PC-9 (cell line): ENCODE measurements around the gene ZDHHC14.

Source experiments
- EZH2 ChIP-seq: fragments of 200-600 bp; sonication (generic); IDR thresholded peaks from 2 replicates; pipeline ENCODE4 v1.8.0; 2017; ENCODE audit warnings: antibody characterized with exemption, low read depth
- TF ChIP-seq, protein P1 (sequence below): fragments of 200-600 bp; sonication (generic); conservative IDR thresholded peaks from 2 replicates; pipeline ENCODE4 v1.6.1; 2017; ENCODE audit warnings: mixed run types, antibody characterized with exemption, mild to moderate bottlenecking, moderate library complexity

DNA sequence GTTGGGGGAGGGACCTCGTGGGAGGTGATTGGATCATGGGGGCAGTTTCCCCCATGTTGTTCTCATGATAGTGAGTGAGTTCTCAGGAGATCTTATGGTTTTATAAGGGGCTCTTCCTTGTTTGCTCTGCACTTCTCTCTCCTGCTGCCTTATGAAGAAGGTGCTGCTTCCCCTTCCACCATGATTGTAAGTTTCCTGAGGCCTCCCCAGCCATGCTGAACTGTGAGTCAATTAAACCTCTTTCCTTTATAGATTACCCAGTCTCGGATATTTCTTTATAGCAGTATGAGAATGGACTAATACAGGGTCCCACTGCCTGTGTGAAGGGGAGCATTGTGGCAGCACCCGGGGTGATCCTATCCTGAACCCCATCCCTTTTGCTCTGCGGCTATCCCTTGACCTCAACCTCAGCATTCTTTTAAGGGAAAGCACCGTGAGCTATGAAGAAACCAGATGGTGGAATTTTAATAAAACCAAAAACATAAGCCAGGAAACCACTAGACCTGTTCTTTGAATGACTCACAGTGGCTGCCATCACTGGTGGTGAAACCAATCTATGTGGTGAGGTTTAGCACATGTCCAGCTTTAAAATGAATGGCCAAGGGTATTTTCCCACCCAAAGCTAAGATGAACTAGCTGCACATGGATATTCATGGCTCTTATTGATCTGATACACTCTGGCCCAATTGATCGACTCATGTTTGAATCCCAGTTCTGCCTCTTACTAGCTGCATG is 62.2 kb downstream of the ZDHHC14 start:
- TF ChIP-seq, protein P1, sequence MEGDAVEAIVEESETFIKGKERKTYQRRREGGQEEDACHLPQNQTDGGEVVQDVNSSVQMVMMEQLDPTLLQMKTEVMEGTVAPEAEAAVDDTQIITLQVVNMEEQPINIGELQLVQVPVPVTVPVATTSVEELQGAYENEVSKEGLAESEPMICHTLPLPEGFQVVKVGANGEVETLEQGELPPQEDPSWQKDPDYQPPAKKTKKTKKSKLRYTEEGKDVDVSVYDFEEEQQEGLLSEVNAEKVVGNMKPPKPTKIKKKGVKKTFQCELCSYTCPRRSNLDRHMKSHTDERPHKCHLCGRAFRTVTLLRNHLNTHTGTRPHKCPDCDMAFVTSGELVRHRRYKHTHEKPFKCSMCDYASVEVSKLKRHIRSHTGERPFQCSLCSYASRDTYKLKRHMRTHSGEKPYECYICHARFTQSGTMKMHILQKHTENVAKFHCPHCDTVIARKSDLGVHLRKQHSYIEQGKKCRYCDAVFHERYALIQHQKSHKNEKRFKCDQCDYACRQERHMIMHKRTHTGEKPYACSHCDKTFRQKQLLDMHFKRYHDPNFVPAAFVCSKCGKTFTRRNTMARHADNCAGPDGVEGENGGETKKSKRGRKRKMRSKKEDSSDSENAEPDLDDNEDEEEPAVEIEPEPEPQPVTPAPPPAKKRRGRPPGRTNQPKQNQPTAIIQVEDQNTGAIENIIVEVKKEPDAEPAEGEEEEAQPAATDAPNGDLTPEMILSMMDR, result no peak
- no peak for TF ChIP-seq EZH2
